CD14-positive monocyte (primary cell): Measurements from ENCODE around the gene PTPRU. TPM values are rescaled to one million over a fixed set of nuclear protein-coding genes. Genes with fewer than 3 reads are reported as not detected.

Experiments
- DNase-seq, 3 donors: peaks; one replicate each; pipeline ENCODE4 v3.0.0-alpha.2; 2011 to 2022
- H2AFZ ChIP-seq: 2 replicates; pipeline ENCODE4 v1.6.0; 2012; ENCODE audit warnings: mild to moderate bottlenecking, low read depth, low read length, inconsistent platforms; ENCODE audit not compliant: insufficient read depth, poor library complexity, severe bottlenecking
- H3K27ac ChIP-seq, 2 donors: 1 replicate in 1 of 2; 2 replicates in 1 of 2; pipeline ENCODE4 v1.5.1; 2012 to 2013; ENCODE audit warnings: low read length in 2 of 2, control low read depth in 1 of 2, inconsistent platforms in 1 of 2, low read depth in 1 of 2, mild to moderate bottlenecking in 1 of 2
- H3K27me3 ChIP-seq, 2 donors: one replicate each; pipeline versions ENCODE4 v1.6.0 to v1.6.1; 2011 to 2013; ENCODE audit warnings: low read length in 2 of 2; ENCODE audit not compliant: control insufficient read depth in 2 of 2, insufficient read depth in 2 of 2
- H3K36me3 ChIP-seq, 2 donors: replicated peaks in 1 of 2; 1 replicate in 1 of 2; 2 replicates in 1 of 2; pipeline versions ENCODE4 v1.5.1 to v1.6.1; 2012 to 2013; ENCODE audit warnings: low read length in 2 of 2, control low read depth in 1 of 2, inconsistent platforms in 1 of 2, mild to moderate bottlenecking in 1 of 2; ENCODE audit not compliant: insufficient read depth in 2 of 2, control insufficient read depth in 1 of 2
- H3K4me1 ChIP-seq, 2 donors: 1 replicate in 1 of 2; 2 replicates in 1 of 2; pipeline versions ENCODE4 v1.5.1 to v1.6.1; 2012 to 2013; ENCODE audit warnings: low read length in 2 of 2, control low read depth in 1 of 2, inconsistent platforms in 1 of 2, mild to moderate bottlenecking in 1 of 2, moderate library complexity in 1 of 2; ENCODE audit not compliant: insufficient read depth in 2 of 2, control insufficient read depth in 1 of 2
- H3K4me2 ChIP-seq: replicated peaks from 2 replicates; pipeline ENCODE3; 2012; ENCODE audit warnings: low read length, moderate library complexity, mild to moderate bottlenecking; ENCODE audit not compliant: poor library complexity, severe bottlenecking; ENCODE audit errors: extremely low read depth
- H3K4me3 ChIP-seq, 3 experiments: fragments of 200-600 bp in 1 of 3; sonication (generic) in 1 of 3; replicated peaks in 1 of 3; 1 replicate in 2 of 3; 2 replicates in 1 of 3; pipeline ENCODE4 v1.5.1; 2011 to 2013; ENCODE audit warnings: low read length in 3 of 3, mild to moderate bottlenecking in 3 of 3, control low read depth in 2 of 3, low read depth in 2 of 3, inconsistent platforms in 1 of 3, moderate library complexity in 1 of 3
- H3K79me2 ChIP-seq: 2 replicates; pipeline ENCODE4 v1.6.0; 2012; ENCODE audit warnings: mild to moderate bottlenecking, control low read depth, inconsistent platforms, low read length, moderate library complexity; ENCODE audit not compliant: insufficient read depth
- H3K9ac ChIP-seq: 2 replicates; pipeline ENCODE4 v1.6.0; 2017; ENCODE audit warnings: low read length, mild to moderate bottlenecking; ENCODE audit not compliant: insufficient read depth, poor library complexity, severe bottlenecking
- H3K9me3 ChIP-seq, 2 donors: replicated peaks in 1 of 2; 1 replicate in 1 of 2; 2 replicates in 1 of 2; pipeline versions ENCODE4 v1.5.1 to v1.6.1; 2012 to 2013; ENCODE audit warnings: low read length in 2 of 2, control low read depth in 1 of 2; ENCODE audit not compliant: control insufficient read depth in 1 of 2, insufficient read depth in 1 of 2
- H4K20me1 ChIP-seq: 2 replicates; pipeline ENCODE4 v1.6.0; 2012; ENCODE audit warnings: mild to moderate bottlenecking, low read length, control low read depth, moderate library complexity; ENCODE audit not compliant: insufficient read depth
- H3K27ac Mint-ChIP-seq, 7 donors: one replicate each; pipeline ENCODE4 v1.8.0; 2020; ENCODE audit warnings: mild to moderate bottlenecking in 7 of 7, mixed read lengths in 7 of 7, moderate library complexity in 6 of 7, inconsistent platforms in 2 of 7
- H3K27me3 Mint-ChIP-seq, 3 donors: one replicate each; pipeline ENCODE4 v1.8.0; 2021 to 2022; ENCODE audit warnings: low read depth in 3 of 3, mild to moderate bottlenecking in 3 of 3, mixed read lengths in 3 of 3, moderate library complexity in 3 of 3, inconsistent platforms in 1 of 3
- H3K36me3 Mint-ChIP-seq, 2 donors: one replicate each; pipeline ENCODE4 v1.8.0; 2020; ENCODE audit warnings: mixed read lengths in 2 of 2, inconsistent platforms in 1 of 2, mild to moderate bottlenecking in 1 of 2
- H3K4me1 Mint-ChIP-seq: one replicate; pipeline ENCODE4 v1.8.0; 2020; ENCODE audit warnings: mild to moderate bottlenecking, mixed read lengths
- H3K4me3 Mint-ChIP-seq, 2 donors: one replicate each; pipeline ENCODE4 v1.8.0; 2020; ENCODE audit warnings: mild to moderate bottlenecking in 2 of 2, mixed read lengths in 2 of 2, moderate library complexity in 1 of 2
- H3K9me3 Mint-ChIP-seq, 7 donors: one replicate each; pipeline ENCODE4 v1.8.0; 2020 to 2022; ENCODE audit warnings: mixed read lengths in 7 of 7, mild to moderate bottlenecking in 6 of 7, moderate library complexity in 6 of 7, inconsistent platforms in 2 of 7
- CTCF ChIP-seq: fragments of 200-600 bp; IDR thresholded peaks from one replicate; pipeline ENCODE4 v1.8.0; 2022; ENCODE audit warnings: antibody characterized with exemption, mild to moderate bottlenecking
- WGBS: methylation state at CpG from one replicate; pipeline ENCODE4 v1.1.5; 2013; ENCODE audit warnings: missing lambda C conversion rate; ENCODE audit not compliant: insufficient coverage; 5-methylcytosine and 5-hydroxymethylcytosine counted together
- intact Hi-C, 2 donors: fragments of 100-400 bp; cut with micrococcal nuclease; formaldehyde crosslinking; loops; one replicate each; pipeline versions ENCODE4 v1.15.0 to v1.15.1; 2023
- polyA plus RNA-seq, 3 donors: library from polyadenylated mRNA; depleted of rRNA in 1 of 3; unstranded in 2 of 3; stranded (reverse) in 1 of 3; fragments of 300-500 nt in 2 of 3; fragments of >200 nt in 1 of 3; fragmentation: Illumina TruSeq in 2 of 3; gene quantifications; 1 replicate in 2 of 3; 2 replicates in 1 of 3; pipeline ENCODE4 v1.2.3, GENCODE V29; 2012 to 2021

The PTPRU gene
- polyA plus RNA-seq, 3 donors: 0.42 to 1.4 TPM; not detected in 1

GRCh38 chr1:29195881-29196291 lies 40.4 kb upstream of the PTPRU start:
- Histone ChIP-seq H3K9me3 (no peaks in the 10 kb centered on the region), H3K36me3 (peaks cover 17 to 40% of the 10 kb centered on the region in 2 donors), H3K9ac (no peak overlapping the region), H2AFZ (no peak overlapping the region), H3K27me3 (no peaks in the 10 kb centered on the region), H3K4me2 (no peak overlapping the region), H3K4me1 (peaks cover under 1 to 2% of the 10 kb centered on the region in 2 donors), H4K20me1 (no peaks in the 10 kb centered on the region), H3K79me2 (no peaks in the 10 kb centered on the region), H3K27ac (no peak overlapping the region), H3K4me3 (no peak overlapping the region)
- Mint-ChIP-seq H3K27ac (no peak overlapping the region), H3K36me3 (peaks cover 25 to 35% of the 10 kb centered on the region in 2 donors), H3K9me3 (peaks cover 0 to 2% (median 0%) of the 10 kb centered on the region in 7 donors), H3K4me1 (peaks cover under 1% of the 10 kb centered on the region), H3K27me3 (no peaks in the 10 kb centered on the region), H3K4me3 (no peak overlapping the region)
- no peak for DNase-seq
- WGBS: 2% methylated on average over 5 of the region's 8 CpGs
- intact Hi-C loops: no loop called here
- no peak for TF ChIP-seq CTCF

GRCh38 chr1:29196863-29197589 lies 39.3 kb upstream of the PTPRU start:
- H2AFZ ChIP-seq: no peak overlapping the region
- H3K27me3 ChIP-seq: no peaks in the 10 kb centered on the region
- peaks cover 12% of the 10 kb centered on the region for H3K4me1 Mint-ChIP-seq
- no peaks in the 10 kb centered on the region for H3K9me3 Mint-ChIP-seq
- H3K36me3 Mint-ChIP-seq: peaks cover 29 to 36% of the 10 kb centered on the region in 2 donors
- H3K9ac ChIP-seq: no peak overlapping the region
- no peak for DNase-seq
- no peak overlapping the region for H3K27ac Mint-ChIP-seq
- no peak overlapping the region for H3K4me3 ChIP-seq
- H3K27me3 Mint-ChIP-seq: no peaks in the 10 kb centered on the region
- H3K4me1 ChIP-seq: peaks cover 12 to 14% of the 10 kb centered on the region in 2 donors
- WGBS: 93% methylated on average over 4 of the region's 7 CpGs
- no peak overlapping the region for H3K4me3 Mint-ChIP-seq
- no peak overlapping the region for H3K4me2 ChIP-seq
- H3K9me3 ChIP-seq: no peaks in the 10 kb centered on the region
- intact Hi-C loops: no loop called here
- H4K20me1 ChIP-seq: no peaks in the 10 kb centered on the region
- TF ChIP-seq CTCF: no peak
- H3K27ac ChIP-seq: no peak overlapping the region
- peaks cover 17 to 40% of the 10 kb centered on the region in 2 donors for H3K36me3 ChIP-seq
- no peaks in the 10 kb centered on the region for H3K79me2 ChIP-seq
